ENCODE data around the gene C3orf20.

Gene C3orf20

DNA sequence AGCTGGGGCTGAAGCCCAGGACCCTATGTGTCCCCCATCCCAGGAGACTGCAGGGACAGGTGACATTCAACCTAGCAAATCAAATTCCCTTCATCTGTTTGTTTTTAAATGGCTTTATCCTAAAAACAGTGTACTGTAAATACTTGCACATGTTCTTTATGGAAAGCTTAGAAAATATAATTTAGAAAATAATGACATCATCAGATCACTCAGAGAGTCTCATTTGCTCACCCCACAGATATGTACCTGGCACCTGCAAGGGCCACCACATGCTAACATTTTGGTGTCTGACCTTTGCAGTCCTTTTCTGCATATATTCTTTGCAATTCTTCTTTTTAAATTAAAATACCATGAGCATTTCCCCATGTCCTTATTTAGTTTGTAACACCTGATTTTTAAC lies 85.2 kb downstream of the C3orf20 start:
- DNase-seq, result no peak

DNA sequence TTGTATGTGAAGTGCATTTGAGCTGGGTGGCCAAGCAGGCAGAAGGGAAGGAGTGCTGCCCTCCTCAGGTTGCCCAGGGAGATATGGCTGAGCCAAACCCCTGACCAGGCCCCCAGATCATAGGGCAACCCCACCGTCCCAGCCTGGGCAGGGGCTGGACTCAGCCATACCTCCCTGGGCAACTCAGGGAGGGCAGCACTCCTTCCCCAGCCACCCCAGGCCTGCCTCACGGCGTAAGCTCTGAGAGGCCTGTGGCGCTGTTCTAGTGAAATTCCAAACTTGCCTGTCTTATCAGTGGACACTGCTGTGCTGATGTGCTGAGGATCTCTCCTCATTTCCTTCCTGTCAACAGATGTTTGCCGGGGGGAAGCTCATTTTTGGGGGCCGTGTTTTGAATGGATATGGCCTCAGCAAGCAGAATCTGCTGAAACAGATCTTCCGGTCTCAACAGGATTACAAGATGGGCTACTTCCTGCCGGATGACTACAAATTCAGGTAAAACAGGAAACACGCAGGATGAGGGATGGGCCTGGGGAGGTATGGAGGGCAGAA lies 86.3 kb downstream of the C3orf20 start:
- DNase-seq, result no peak

DNA sequence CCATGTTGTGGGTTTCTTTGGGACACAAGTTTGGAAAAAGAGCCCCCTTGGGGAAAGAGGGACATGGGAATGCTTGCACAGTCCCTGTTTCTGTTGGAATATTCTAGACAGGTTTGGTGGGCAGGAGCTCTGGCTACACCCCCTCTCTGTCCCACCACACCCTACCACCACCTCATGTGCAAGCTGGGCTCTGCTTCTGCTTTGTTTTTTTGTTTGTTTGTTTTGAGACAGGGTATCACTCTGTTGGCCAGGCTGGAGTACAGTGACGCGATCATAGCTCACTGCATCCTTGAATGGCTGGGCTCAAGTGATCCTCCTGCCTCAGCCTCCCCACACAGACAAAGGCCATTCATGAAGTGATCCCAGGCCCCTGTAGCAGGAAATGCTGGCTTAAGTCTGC lies 86.9 kb downstream of the C3orf20 start:
- no peak for DNase-seq

GRCh38 chr3:14762701-14763100 lies 87.8 kb downstream of the C3orf20 start:
- no peak for DNase-seq

DNA sequence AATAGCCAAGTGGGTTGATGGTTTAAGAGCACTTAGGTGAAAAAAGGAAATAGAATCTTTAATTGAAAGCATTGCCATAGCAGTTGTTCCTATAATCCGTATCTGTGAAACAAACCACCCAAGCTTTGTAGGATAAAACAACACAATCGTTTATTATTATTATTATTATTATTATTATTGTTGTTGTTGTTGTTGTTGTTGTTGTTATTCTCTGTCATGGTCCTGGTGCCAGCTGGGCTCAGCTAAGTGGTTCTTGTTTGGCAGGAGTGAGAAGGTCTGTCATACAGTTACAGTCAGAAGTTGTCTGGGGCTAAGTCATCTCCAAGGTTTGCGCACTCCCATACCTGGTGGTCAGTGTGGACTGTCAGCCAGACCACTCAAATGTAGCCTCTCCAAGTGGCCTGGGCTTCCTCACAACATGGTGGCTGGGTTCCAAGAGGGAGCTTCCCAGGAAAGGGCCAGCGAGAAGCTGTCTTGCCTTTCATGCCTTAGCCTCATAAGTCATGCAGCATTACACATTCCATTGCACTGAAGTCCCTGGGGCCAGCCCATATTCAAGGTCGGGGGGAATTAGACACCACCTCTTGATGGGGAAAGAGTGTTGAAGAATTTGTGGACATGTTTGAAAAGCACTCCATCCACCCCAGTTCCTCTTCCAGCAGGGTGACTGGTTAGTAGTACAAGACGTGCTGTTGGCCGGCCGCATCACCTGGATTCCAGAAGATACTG lies 89.6 kb downstream of the C3orf20 start:
- DNase-seq, result no peak

- DNase-seq, result no peak
Measured at GRCh38 chr3:14765060-14765400, 90.1 kb downstream of the C3orf20 start.

DNA sequence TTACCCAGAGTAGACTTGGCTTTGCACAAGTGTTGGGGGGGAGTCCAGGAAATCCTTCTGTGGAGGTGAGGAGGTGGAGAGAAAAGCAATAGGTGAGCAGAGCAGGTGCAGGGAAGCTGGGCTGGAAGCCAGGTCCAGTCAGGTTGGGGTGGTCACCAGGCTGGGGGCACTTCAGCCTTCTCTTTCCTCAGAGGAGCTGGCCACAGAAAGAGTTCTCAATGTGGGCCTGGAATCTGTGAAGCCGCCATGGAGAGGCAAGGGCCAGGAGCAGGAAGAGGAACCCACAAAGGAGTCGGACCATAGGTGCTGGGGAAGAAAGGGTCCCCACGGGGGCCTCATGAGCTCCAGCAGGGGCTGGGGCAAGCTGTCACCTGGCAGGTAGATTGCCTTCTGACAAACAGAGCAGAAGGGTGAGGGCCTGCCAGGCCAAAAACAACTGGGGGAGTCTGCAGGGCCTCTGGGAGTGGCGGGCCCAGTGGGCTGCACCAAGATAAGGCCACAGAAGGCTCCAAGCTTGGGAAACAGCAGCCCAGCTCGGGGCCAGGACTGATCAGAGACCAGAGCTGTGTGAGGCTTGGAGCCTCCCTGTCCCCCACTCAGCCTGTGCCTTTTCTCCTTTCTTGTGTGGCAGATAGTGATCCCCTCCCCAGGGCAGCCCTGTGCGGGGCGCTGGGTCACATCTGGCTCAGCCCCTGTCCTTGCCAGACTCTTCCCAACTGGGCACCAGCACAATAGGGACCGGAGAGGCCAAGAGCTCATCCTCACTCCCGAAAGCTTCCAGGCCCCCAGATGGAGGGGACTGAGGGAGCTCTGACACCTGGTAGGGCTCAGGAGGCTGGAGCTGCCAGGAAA lies 90.9 kb downstream of the C3orf20 start:
- DNase-seq, result no peak

- DNase-seq, result no peak
Measured at GRCh38 chr3:14766428-14767244, 91.7 kb downstream of the C3orf20 start.

DNA sequence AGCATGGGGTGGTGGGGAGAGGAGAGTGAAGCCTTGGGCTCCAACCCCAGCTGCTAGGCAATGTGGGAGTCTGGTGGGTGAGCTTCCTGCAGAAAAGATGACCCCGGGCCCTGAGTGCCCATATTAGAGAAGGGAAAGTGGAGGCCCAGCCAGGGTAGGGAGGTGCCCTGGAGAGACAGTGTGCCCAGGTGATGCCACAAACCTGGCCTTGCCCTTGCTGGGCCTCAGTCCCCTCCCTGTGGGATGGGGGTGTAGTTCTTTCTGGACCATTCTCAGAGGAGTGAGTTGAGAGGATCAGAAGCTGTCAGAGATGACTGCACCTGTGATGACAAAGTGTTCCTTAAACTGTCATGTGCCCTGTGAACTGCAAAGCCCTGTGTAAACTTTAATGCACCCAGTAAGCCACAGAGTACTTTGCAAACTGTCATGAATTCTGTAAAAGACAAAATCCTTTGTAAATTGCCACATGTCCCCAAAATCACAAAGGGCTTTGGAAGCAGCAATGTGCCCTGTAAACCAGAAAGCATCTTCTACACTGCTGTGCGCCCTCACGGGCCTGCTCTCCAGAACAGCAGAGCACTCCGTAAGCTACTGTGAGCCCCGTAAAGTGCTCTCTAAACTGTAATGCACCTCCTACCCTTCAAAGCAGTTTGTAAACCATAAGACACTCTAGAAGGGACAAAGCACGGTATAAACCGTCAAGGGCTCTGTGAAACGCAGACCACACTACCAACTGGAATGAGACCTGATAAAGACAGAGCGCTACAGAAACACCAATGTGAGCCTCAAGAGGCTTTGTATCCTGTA lies 92.5 kb downstream of the C3orf20 start:
- no peak for DNase-seq

DNA sequence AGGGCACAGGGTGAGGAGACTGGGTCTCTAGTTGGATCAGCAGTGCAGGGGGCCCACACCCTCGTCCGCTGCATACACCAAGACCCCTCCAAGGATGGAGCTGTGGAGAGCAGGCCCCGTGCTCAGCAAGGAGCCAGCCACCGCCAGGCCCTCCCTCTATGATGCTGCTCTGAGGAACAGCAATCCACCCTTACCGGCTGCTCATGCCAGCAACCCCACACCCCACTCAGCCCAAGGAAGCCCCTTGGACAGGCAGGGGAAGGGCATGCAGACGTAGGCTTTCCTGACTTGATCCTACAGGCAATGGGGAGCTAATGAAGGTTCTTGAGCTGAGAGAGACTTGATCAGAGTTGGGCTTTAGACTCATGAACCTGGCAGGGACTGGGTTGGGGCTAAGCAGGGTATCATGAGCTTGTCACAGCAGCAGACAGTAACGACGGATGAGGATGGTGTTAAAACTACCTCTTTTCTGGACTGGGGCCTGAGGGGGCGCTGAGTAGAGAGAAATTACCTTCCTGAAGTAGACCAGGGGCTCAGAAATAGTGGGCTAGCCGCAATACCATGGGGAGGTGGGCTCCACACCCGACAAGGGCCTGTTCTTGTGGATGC lies 93.3 kb downstream of the C3orf20 start:
- no peak for DNase-seq

DNA sequence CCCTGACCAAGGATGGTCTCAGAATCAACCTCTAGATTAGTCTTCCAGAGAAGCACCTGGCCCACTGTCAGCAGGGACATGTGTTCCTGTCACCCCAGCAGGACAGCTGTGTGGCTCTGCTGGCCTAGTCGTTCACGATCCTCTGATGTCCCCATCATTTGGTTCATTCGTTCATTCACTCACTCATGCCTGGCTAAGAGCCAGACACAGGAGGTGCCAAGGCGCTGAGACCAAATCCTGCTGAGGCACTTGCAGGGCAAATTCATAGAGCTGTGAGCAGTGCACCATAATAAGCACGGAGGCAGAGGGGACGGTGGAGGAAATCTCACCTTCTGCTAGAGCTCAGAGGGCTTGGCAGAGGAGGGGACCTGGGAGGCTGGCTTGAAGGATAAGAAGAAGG lies 93.9 kb downstream of the C3orf20 start:
- DNase-seq, result no peak

DNA sequence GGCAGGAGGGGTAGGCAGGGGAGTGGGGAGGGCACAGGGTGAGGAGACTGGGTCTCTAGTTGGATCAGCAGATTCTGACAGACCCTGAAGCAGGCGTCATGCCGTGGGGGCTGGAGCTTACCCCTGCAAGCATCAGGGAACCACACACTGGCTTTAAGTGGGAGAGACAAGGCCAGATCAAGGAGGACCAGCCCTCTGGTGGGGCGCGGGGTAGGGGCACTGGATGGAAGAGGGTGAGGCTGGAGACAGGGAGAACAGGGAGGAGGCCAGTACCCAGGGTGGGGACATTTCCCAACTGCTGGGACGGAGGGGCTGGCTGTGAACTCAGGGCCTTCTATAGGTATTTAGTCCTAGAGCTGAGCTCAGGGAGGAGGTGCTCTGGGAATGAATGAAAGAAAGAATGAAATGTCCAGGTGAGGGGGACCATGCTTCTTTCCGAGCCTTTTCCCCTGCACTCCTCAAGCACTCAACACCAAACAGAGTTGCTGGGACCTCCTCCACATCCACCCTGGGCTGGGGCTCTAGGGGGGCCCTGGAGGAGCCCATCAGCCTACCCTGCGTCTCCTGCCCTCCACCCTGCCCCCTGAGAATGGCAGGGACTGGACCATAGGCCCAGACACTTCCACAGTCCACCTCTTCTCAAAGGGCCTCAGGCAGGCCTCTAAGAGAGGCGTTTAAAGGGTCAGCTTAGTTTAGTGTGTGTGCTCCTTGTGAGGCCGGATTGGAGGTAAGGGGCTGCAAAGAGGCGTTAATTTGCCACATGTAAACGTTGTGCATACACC lies 94.8 kb downstream of the C3orf20 start:
- no peak for DNase-seq

DNA sequence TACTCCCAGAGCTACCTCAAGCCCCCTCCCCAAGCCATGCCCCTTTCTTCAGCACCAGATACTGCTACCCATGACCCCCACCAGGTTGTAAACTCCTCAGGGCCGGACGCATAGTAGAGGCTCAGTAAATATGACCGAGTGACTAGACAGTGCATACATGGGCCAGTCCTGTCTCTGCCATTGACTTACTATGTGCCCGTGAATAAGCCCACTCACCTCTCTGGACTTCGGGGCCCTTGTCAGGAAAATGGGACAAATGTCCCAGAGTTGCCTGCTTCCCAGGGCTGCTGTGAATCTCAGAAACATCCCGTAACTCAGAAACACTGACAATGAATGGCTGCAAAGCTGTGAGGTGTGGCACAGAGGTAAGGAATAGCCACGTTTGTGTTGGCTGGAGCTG lies 95.7 kb downstream of the C3orf20 start:
- no peak for DNase-seq

DNA sequence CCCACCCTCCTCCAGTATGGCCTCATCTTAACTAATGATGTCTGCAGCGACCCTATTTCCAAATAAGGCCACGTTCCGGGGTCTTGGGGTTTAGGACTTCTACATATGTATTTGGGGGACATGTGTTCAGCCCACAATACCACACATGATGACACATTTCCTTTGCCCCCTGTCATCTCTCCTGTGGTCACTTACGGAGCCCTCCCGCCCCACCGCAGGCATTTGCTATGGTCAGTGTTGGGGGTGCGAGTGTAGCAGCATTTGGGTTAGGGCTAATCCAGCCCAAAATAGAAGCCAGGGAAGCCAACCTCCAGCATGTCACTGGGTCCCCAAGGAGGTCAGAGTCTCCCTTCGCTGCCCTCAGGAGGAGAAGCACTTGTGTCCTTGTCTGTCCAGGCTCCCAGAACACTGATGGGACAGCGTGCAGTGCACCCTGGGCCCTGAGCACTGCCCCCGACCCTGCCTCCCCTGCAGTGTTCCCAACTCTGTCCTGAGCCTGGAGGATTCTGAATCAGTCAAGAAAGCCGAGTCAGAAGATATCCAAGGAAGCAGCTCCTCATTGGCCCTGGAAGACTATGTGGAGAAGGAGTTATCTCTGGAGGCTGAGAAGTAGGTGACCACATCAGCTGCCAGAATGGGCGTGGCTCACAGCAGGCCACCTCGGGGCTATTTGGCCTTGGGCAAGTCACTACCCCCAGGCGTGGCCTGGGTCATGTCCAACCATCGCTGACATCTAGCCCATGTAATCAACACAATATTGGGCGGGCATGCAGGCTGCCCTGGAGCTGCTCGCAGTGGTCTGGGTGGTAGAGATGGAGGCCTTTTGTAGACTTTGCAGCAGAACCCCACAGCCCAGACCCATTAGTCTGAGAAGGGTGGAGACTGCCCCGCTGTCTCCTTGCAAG lies 96.9 kb downstream of the C3orf20 start:
- DNase-seq, result no peak

DNA sequence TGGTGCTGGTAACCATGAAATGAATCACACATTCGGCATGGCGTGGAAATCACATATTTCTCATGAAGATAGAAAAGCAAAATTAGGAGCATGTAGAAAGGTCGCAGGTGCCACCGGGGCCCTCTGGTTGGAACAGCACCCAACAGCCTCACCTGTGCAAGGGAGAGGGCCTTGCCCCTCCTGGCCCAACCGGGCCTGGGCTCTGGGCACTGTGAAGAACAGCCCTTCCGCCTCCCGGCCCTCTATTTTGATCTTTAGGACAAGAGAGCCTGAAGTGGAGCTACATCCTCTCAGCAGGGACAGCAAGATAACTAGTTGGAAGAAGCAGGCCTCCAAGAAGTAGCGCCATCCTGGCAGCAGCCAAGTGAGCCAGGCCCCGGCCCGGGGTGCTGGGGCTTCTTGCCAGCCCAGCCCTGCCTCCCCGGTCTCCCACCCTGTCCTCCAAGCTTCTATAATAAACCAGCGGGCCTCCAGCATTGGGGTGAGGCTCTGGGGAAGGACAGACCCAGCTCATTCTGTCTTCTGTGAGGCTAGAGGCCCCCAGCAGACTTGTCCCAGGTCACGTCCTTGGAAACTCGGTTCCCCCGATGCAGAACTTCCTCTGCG lies 97.7 kb downstream of the C3orf20 start:
- DNase-seq, result no peak

DNA sequence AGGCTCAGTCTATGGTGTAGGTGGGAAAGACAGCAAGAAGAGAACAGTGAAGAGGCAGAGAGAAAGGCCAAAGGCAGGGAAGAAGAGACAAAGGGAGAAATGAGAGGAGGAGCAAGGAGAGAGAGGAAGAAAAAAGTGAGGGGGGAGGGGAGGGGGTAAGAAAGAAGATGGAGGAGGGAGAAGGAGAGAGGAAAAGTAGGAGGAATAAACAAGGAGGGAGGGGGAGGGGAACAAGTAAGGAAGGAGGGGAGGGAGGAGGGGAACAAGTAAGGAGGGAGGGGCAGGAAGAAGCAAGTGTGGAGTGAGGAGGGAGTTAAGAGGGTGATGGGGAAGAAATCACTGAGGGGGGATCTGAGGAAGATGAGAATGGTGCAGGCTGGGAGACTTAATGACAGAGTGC lies 98.3 kb downstream of the C3orf20 start:
- no peak for DNase-seq

- DNase-seq, result no peak
Measured at GRCh38 chr3:14773691-14774128, 98.8 kb downstream of the C3orf20 start.

- no peak for DNase-seq
Measured at GRCh38 chr3:14774431-14774830, 99.5 kb downstream of the C3orf20 start.

- DNase-seq, result no peak
Measured at GRCh38 chr3:14775011-14775410, 100.1 kb downstream of the C3orf20 start.
